Activated CD8-positive, alpha-beta T cell treated with anti-CD3 and anti-CD28 coated beads, Interleukin-2, amount 10 ng/mL, durations not matched to agents 7 days and 5 days (primary cell): ENCODE data around the gene HOXC9. TPM values are rescaled to one million over a fixed set of nuclear protein-coding genes. Genes with fewer than 3 reads are reported as not detected.

Experiments
- ATAC-seq: fragments of 150-1000 bp; cut with Tn5 transposase; one replicate; pipeline ENCODE4 v1.10.0; 2021; ENCODE audit warnings: moderate library complexity
- CTCF ChIA-PET: fragments of 350-600 bp; sonication (Branson Sonifier 250); formaldehyde crosslinking; loops from one replicate; lab custom pipeline; 2021; ENCODE audit warnings: antibody characterized with exemption; lab: Charles Lee
- POLR2A ChIA-PET: fragments of 350-600 bp; sonication (Branson Sonifier 250); formaldehyde crosslinking; loops from one replicate; lab custom pipeline; 2021; ENCODE audit warnings: antibody characterized with exemption; lab: Charles Lee
- DNase-seq: peaks from one replicate; pipeline ENCODE4 v3.0.0-alpha.2; 2020
- H3K27ac Mint-ChIP-seq: one replicate; pipeline ENCODE4 v1.8.0; 2021; ENCODE audit warnings: mild to moderate bottlenecking, mixed read lengths
- H3K27me3 Mint-ChIP-seq: one replicate; pipeline ENCODE4 v1.8.0; 2021; ENCODE audit warnings: low read depth, mixed read lengths
- H3K36me3 Mint-ChIP-seq: one replicate; pipeline ENCODE4 v1.8.0; 2021; ENCODE audit warnings: low read depth, mixed read lengths
- H3K4me1 Mint-ChIP-seq: one replicate; pipeline ENCODE4 v1.8.0; 2021; ENCODE audit warnings: low read depth, mixed read lengths
- H3K4me3 Mint-ChIP-seq: one replicate; pipeline ENCODE4 v1.8.0; 2021; ENCODE audit warnings: mild to moderate bottlenecking, mixed read lengths
- H3K9me3 Mint-ChIP-seq: one replicate; pipeline ENCODE4 v1.8.0; 2022; ENCODE audit warnings: mixed read lengths; ENCODE audit not compliant: insufficient read depth
- microRNA-seq: library from miRNA; unstranded; fragments of <30 nt; microRNA quantifications from one replicate; pipeline ENCODE4 v1.2.0, GENCODE V29; 2022
- total RNA-seq, 2 experiments: library from RNA; stranded (reverse); gene quantifications; one replicate each; pipeline ENCODE4 v1.2.3, GENCODE V29; 2021

HOXC9 gene
- total RNA-seq, 2 experiments from 2014 or later = not detected

DNA sequence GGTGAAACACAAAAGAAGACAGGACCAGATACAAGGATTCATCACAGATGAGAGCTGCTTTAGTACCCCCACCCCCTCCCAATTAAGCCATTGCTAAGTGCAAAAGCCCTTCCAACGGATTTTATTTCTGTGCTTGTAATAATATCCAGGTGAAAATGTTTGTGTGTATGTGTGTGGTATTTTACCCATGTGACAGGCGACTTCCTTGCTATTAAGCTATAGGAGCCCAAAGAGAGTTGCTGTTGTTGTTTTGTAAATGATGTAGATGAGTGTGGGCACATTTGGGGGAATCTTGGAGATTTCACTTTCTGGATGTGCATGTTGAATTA is 50.5 kb downstream of the HOXC9 start:
- no peaks in the 10 kb centered on the region for H3K36me3 Mint-ChIP-seq
- no peaks in the 10 kb centered on the region for H3K9me3 Mint-ChIP-seq
- peaks cover 86% of the 10 kb centered on the region for H3K27me3 Mint-ChIP-seq
- H3K4me1 Mint-ChIP-seq = peaks cover 40% of the 10 kb centered on the region
- CTCF ChIA-PET = interaction anchor here (0.7 to 2.1 kb wide), 5 partner anchors 18 to 157 kb away, joined by 3 to 14 read pairs (median 3); partner anchors contain the start of gene HOXC5
- peak overlapping the region; percentile 13 for H3K4me3 Mint-ChIP-seq
- no peak overlapping the region for H3K27ac Mint-ChIP-seq
- POLR2A ChIA-PET = no interaction called here
- ATAC-seq = no peak
- DNase-seq = no peak

DNA sequence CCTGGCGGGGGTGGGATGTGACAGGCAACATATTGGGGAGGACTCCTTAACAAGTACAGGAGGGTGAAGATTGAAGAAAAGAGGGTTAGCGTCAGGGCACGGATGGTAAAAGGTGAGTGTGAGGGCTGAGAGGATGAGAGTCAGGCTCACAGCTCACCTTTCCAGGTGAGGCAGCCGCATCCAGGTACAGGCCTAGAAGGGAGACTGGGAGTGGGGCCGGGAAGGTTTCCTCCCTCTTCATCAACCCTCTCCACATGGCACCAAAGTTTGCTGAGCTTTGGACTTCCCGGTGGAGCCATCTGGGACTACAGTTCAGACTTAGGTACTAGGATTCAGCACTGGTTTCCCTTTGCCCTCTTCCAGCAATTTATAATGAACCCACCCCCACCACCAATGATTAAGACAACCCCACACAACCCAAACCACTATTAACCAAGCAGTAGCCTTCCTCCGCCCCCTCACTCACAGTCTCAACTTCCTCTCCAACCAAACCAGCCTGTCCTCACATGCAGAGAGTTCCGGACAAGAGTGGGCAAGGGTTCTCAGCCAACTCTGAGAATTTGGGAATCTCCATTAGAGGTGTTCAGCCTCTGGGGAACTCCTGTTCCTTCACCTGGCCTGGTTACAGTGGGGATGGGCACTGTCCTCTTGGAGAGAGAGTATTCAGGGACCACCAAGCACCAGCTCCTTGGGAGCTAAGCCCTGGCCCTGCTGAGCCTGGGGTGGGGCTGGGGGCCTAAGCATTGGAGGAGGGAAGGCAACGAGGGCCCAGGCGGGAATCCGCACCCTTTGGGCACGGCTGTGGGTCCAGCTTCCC is 51.3 kb downstream of the HOXC9 start:
- Mint-ChIP-seq H3K9me3 (no peaks in the 10 kb centered on the region), H3K36me3 (no peaks in the 10 kb centered on the region), H3K27me3 (peaks cover 87% of the 10 kb centered on the region), H3K27ac (no peak overlapping the region), H3K4me3 (no peak overlapping the region), H3K4me1 (peaks cover 40% of the 10 kb centered on the region)
- ChIA-PET CTCF (interaction anchor here (0.9 to 2.1 kb wide), 6 partner anchors 10 to 156 kb away, joined by 3 to 14 read pairs (median 4); partner anchors contain the start of gene HOXC5), POLR2A (interaction anchor here (1.1 kb wide), 1 partner anchor 10 kb away, joined by 4 read pairs; no protein-coding TSS in a partner anchor)
- no peak for DNase-seq
- no peak for ATAC-seq

DNA sequence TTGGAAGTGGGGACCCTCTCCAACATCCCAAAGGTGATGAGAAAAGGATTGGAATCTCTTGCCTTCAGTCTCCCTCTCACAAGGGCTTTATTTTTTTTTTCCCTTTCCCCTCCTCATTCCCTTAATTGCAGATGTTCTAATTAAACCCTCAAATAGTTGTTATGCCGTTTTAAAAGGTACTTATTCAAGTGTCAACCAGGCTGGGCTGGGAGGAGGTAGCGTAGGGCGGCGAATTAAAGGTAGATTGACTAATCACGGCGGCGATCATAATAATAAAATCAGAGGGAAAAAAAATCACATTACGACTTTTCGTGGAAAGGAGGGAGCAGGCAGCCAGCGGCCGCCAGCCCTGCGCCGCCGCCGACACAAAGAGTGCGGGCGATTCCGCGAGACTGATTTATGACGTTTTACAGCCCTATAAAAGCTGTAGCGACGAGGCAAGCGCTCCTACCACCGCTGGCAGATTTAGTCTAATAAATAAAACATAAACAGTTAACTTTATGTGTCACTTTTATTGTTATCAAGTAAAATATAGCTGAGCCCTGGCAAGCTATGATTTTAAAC is 52.0 kb downstream of the HOXC9 start:
- ChIA-PET POLR2A (interaction anchor here (0.7 to 1.1 kb wide), 2 partner anchors 11 to 24 kb away, joined by 3 to 4 read pairs; partner anchors contain the start of gene HOXC6), CTCF (interaction anchor here (1.1 to 3.3 kb wide), 9 partner anchors 9 to 327 kb away, joined by 3 to 27 read pairs (median 4); partner anchors contain the start of gene HOXC5)
- no peak for ATAC-seq
- peaks cover 38% of the 10 kb centered on the region for H3K4me1 Mint-ChIP-seq
- H3K36me3 Mint-ChIP-seq = no peaks in the 10 kb centered on the region
- H3K9me3 Mint-ChIP-seq = no peaks in the 10 kb centered on the region
- no peak overlapping the region for H3K27ac Mint-ChIP-seq
- H3K4me3 Mint-ChIP-seq = no peak overlapping the region
- no peak for DNase-seq
- peaks cover 83% of the 10 kb centered on the region for H3K27me3 Mint-ChIP-seq

DNA sequence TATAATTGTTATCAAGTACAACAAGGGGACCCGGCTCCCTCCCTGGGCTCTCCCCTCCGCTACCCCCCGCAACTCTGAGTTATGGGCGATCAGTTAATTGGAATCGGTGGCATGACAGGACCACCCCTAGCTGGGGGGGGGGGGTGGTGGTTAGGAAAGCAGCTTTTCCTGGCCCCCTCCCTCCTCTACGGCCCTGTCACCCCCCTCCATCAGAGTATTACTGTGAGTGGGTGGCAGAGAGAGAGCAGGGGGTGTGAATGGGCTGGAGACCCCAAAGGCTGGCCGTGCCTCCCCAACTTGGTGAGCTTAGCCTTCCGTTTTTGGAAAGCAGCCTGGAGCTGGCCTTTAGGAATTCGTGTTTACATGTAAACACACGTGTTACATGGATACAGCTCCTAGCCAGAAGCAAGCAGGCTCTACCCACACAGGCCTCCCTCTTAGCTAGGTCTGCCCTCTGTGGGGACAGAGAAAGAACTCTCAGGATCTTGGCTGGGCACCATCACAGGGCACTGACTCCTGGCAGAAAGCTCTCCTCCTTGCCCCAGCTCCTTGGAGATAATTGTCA is 52.6 kb downstream of the HOXC9 start:
- no peaks in the 10 kb centered on the region for H3K9me3 Mint-ChIP-seq
- peaks cover 83% of the 10 kb centered on the region for H3K27me3 Mint-ChIP-seq
- peak overlapping the region; percentile 74 for H3K4me3 Mint-ChIP-seq
- peaks cover 37% of the 10 kb centered on the region for H3K4me1 Mint-ChIP-seq
- DNase-seq = no peak
- no peaks in the 10 kb centered on the region for H3K36me3 Mint-ChIP-seq
- CTCF ChIA-PET = interaction anchor here (0.8 to 3.3 kb wide), 14 partner anchors 9 to 327 kb away, joined by 3 to 27 read pairs (median 3); partner anchors contain the start of gene HOXC5
- peak overlapping the region; percentile 73 for H3K27ac Mint-ChIP-seq
- POLR2A ChIA-PET = interaction anchor here (0.7 to 1.1 kb wide), 2 partner anchors 12 to 24 kb away, joined by 3 to 4 read pairs; partner anchors contain the start of gene HOXC6
- ATAC-seq = peak; percentile 13

Small RNA genes lying within 50 kb of the gene (microRNA-seq; reads per million reads assigned to microRNA genes)
- gene MIR196A2 (6.9 reads per million, percentile 13 among the genes with 10 or more reads in this experiment), gene MIR615 (not detected)

Other genes starting within 250 kb of the HOXC9 start
- not detected for gene CISTR, start 248.2 kb upstream of the HOXC9 start, total RNA-seq
- gene HOXC13, start 61.3 kb upstream of the HOXC9 start, total RNA-seq = not detected
- not detected for gene HOXC12, start 45.3 kb upstream of the HOXC9 start, total RNA-seq
- gene HOXC11, start 27.0 kb upstream of the HOXC9 start, total RNA-seq = not detected
- gene HOTAIR, start 25.2 kb upstream of the HOXC9 start, total RNA-seq = not detected
- not detected for gene HOXC10, start 15.0 kb upstream of the HOXC9 start, total RNA-seq
- gene HOXC8, start 8.8 kb downstream of the HOXC9 start, total RNA-seq = not detected
- not detected for gene HOXC6, start 28.3 kb downstream of the HOXC9 start, total RNA-seq
- not detected for gene HOXC5, start 32.9 kb downstream of the HOXC9 start, total RNA-seq
- 1 to 10 TPM; 1.1 to 1.3 TPM for gene HOXC4, start 53.7 kb downstream of the HOXC9 start, total RNA-seq
- 10 to 100 TPM; 21.5 to 22.8 TPM for gene SMUG1, start 188.8 kb downstream of the HOXC9 start, total RNA-seq